ENCODE results near the gene RNF17.

DNA sequence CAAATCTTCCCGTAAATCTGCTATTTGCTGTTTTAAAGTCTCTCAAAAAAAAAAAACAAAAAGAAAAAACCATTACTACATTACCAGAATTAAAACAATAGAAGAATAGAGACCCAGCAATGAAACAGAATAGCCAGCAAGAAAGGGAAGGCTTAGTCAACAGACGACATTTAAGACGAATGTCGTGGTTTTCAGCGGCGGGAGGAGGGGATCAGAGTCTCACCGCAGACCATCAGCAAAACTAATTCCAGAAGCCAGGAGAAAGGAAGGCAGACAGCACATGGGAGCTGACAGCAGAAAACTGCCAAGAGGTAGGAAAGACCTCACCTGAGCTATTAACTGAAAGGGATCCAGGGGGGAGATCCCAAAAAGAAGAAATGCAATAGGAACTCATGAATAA is 128.9 kb downstream of the RNF17 start:
- no peak for TF ChIP-seq POLR2A (IDR thresholded peaks at IDR 0.05)
- TF ChIP-seq CTCF (IDR thresholded peaks at IDR 0.05): no peak
- TF ChIP-seq EP300 (IDR thresholded peaks at IDR 0.05): no peak
